Fibroblast of lung (primary cell): ENCODE results near the gene CACNG3. TPM values are rescaled to one million over a fixed set of nuclear protein-coding genes. Genes with fewer than 3 reads are reported as not detected.

Experiments
- DNase-seq, 2 donors: peaks; one replicate each; pipeline versions ENCODE4 v3.0.0 to v3.0.0-alpha.2; 2010; ENCODE audit warnings: low read depth in 2 of 2
- H2AFZ ChIP-seq: 2 replicates; pipeline ENCODE4 v1.5.1; 2012; ENCODE audit warnings: low read length, control low read depth, inconsistent platforms
- H3K27ac ChIP-seq: 2 replicates; pipeline ENCODE4 v1.5.1; 2011; ENCODE audit warnings: low read length, control low read depth; ENCODE audit not compliant: insufficient read depth
- H3K27me3 ChIP-seq: 2 replicates; pipeline ENCODE4 v1.5.1; 2011; ENCODE audit warnings: mild to moderate bottlenecking, low read length; ENCODE audit not compliant: control insufficient read depth, insufficient read depth
- H3K36me3 ChIP-seq: 2 replicates; pipeline ENCODE4 v1.5.1; 2011; ENCODE audit warnings: low read length; ENCODE audit not compliant: control insufficient read depth, insufficient read depth
- H3K4me1 ChIP-seq: 2 replicates; pipeline ENCODE4 v1.5.1; 2011; ENCODE audit warnings: low read length; ENCODE audit not compliant: control insufficient read depth, insufficient read depth; ENCODE audit errors: extremely low read depth
- H3K4me2 ChIP-seq: 2 replicates; pipeline ENCODE4 v1.5.1; 2011; ENCODE audit warnings: low read length, control low read depth; ENCODE audit not compliant: insufficient read depth; ENCODE audit errors: extremely low read depth
- H3K4me3 ChIP-seq, 4 experiments: fragments of 200-600 bp in 1 of 4; sonication (generic) in 1 of 4; replicated peaks in 1 of 4; 2 replicates each; pipeline ENCODE4 v1.5.1; 2011 to 2016; ENCODE audit warnings: low read length in 4 of 4, low read depth in 3 of 4, mild to moderate bottlenecking in 3 of 4, control low read depth in 2 of 4, inconsistent platforms in 1 of 4, mixed read lengths in 1 of 4; ENCODE audit not compliant: insufficient read depth in 1 of 4; ENCODE audit errors: control extremely low read depth in 1 of 4
- H3K79me2 ChIP-seq: 2 replicates; pipeline ENCODE4 v1.5.1; 2012; ENCODE audit warnings: mild to moderate bottlenecking, low read length, inconsistent platforms; ENCODE audit not compliant: control insufficient read depth, insufficient read depth
- H3K9ac ChIP-seq: 2 replicates; pipeline ENCODE4 v1.5.1; 2011; ENCODE audit warnings: mild to moderate bottlenecking, low read length, control low read depth; ENCODE audit not compliant: insufficient read depth
- H3K9me3 ChIP-seq: 2 replicates; pipeline ENCODE4 v1.5.1; 2012; ENCODE audit warnings: low read depth, low read length; ENCODE audit not compliant: control insufficient read depth, insufficient read depth
- H4K20me1 ChIP-seq: 2 replicates; pipeline ENCODE4 v1.5.1; 2011; ENCODE audit warnings: low read length; ENCODE audit not compliant: control insufficient read depth, insufficient read depth; ENCODE audit errors: extremely low read depth
- EZH2 ChIP-seq: IDR thresholded peaks from 2 replicates; pipeline ENCODE4 v1.5.1; 2012; ENCODE audit warnings: low read length, control low read depth, mild to moderate bottlenecking; ENCODE audit errors: missing control alignments
- polyA plus RNA-seq, 2 donors: library from polyadenylated mRNA; depleted of rRNA in 1 of 2; stranded (reverse) in 1 of 2; unstranded in 1 of 2; fragments of >200 nt; gene quantifications; 2 replicates each; pipeline ENCODE4 v1.2.1, GENCODE V29; 2011 to 2012; ENCODE audit warnings: missing spikeins in 1 of 2
- total RNA-seq: library from RNA; depleted of rRNA; stranded (reverse); fragments of >200 nt; gene quantifications from 2 replicates; pipeline ENCODE4 v1.2.1, GENCODE V29; 2014
- TF ChIP-seq, protein P1 (sequence below), 2 donors: IDR thresholded peaks in 1 of 2; conservative IDR thresholded peaks in 1 of 2; 1 replicate in 1 of 2; 2 replicates in 1 of 2; pipeline ENCODE4 v1.5.1; 2011 to 2012; ENCODE audit warnings: low read length in 2 of 2, control low read depth in 1 of 2, inconsistent platforms in 1 of 2, low read depth in 1 of 2, mild to moderate bottlenecking in 1 of 2

CACNG3 gene
- total and polyA plus RNA-seq, 2 donors (not counting 1 experiment from before 2014, with no cell fraction given) = not detected

DNA sequence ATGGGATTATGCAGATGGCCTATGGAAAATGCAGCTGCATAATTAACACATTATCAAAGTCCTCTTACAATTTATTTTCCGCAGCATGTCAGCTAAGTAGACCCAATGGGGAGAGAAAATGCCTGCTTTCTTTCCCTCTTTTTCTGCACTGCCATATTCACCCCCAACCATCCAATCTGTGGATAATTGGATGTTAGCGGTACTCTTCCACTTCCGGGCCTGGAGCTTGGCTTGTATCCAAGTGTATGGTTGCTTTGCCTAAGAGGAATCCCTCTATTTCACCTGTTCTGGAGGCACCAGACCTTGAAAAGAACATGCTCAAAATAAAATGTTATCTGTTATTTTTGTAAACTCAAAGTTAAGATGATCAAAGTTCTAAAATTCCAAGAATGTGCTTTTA, 41.1 kb upstream of the CACNG3 start:
- TF ChIP-seq, protein P1, sequence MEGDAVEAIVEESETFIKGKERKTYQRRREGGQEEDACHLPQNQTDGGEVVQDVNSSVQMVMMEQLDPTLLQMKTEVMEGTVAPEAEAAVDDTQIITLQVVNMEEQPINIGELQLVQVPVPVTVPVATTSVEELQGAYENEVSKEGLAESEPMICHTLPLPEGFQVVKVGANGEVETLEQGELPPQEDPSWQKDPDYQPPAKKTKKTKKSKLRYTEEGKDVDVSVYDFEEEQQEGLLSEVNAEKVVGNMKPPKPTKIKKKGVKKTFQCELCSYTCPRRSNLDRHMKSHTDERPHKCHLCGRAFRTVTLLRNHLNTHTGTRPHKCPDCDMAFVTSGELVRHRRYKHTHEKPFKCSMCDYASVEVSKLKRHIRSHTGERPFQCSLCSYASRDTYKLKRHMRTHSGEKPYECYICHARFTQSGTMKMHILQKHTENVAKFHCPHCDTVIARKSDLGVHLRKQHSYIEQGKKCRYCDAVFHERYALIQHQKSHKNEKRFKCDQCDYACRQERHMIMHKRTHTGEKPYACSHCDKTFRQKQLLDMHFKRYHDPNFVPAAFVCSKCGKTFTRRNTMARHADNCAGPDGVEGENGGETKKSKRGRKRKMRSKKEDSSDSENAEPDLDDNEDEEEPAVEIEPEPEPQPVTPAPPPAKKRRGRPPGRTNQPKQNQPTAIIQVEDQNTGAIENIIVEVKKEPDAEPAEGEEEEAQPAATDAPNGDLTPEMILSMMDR (conservative IDR thresholded peaks at IDR 0.05 in 1 of 2, IDR thresholded peaks at IDR 0.05 in 1 of 2; ENCODE audit: low read depth in 1 of 2, low read length in 2 of 2) = no peak
- TF ChIP-seq EZH2 = no peak
- no peak overlapping the region for H3K4me3 ChIP-seq
- H3K36me3 ChIP-seq = no peaks in the 10 kb centered on the region
- H3K4me2 ChIP-seq = no peak overlapping the region
- H3K27ac ChIP-seq = no peak overlapping the region
- no peaks in the 10 kb centered on the region for H3K27me3 ChIP-seq
- H3K4me1 ChIP-seq = no peaks in the 10 kb centered on the region
- no peaks in the 10 kb centered on the region for H4K20me1 ChIP-seq
- no peaks in the 10 kb centered on the region for H3K9me3 ChIP-seq
- no peaks in the 10 kb centered on the region for H3K79me2 ChIP-seq
- no peak for DNase-seq
- H3K9ac ChIP-seq = no peak overlapping the region
- H2AFZ ChIP-seq = no peak overlapping the region

- no peak for TF ChIP-seq EZH2
- TF ChIP-seq, protein P1 (conservative IDR thresholded peaks at IDR 0.05 in 1 of 2, IDR thresholded peaks at IDR 0.05 in 1 of 2; ENCODE audit: low read depth in 1 of 2, low read length in 2 of 2) = no peak
- H3K27ac ChIP-seq = no peak overlapping the region
- H3K36me3 ChIP-seq = no peaks in the 10 kb centered on the region
- no peaks in the 10 kb centered on the region for H3K4me1 ChIP-seq
- H3K79me2 ChIP-seq = no peaks in the 10 kb centered on the region
- H3K4me3 ChIP-seq = no peak overlapping the region
- no peaks in the 10 kb centered on the region for H4K20me1 ChIP-seq
- H3K9me3 ChIP-seq = no peaks in the 10 kb centered on the region
- H2AFZ ChIP-seq = no peak overlapping the region
- no peak overlapping the region for H3K4me2 ChIP-seq
- no peaks in the 10 kb centered on the region for H3K27me3 ChIP-seq
- no peak for DNase-seq
- H3K9ac ChIP-seq = no peak overlapping the region
Measured at GRCh38 chr16:24216961-24217360, 39.2 kb upstream of the CACNG3 start.

- DNase-seq = no peak
- no peak overlapping the region for H3K4me2 ChIP-seq
- H3K9ac ChIP-seq = no peak overlapping the region
- H3K9me3 ChIP-seq = no peaks in the 10 kb centered on the region
- H3K79me2 ChIP-seq = no peaks in the 10 kb centered on the region
- H2AFZ ChIP-seq = no peak overlapping the region
- no peak overlapping the region for H3K4me3 ChIP-seq
- H3K27ac ChIP-seq = no peak overlapping the region
- H4K20me1 ChIP-seq = no peaks in the 10 kb centered on the region
- H3K36me3 ChIP-seq = no peaks in the 10 kb centered on the region
- H3K4me1 ChIP-seq = no peaks in the 10 kb centered on the region
- no peak for TF ChIP-seq EZH2
- TF ChIP-seq, protein P1 (conservative IDR thresholded peaks at IDR 0.05 in 1 of 2, IDR thresholded peaks at IDR 0.05 in 1 of 2; ENCODE audit: low read depth in 1 of 2, low read length in 2 of 2) = no peak
- no peaks in the 10 kb centered on the region for H3K27me3 ChIP-seq
Measured at GRCh38 chr16:24217461-24217860, 38.7 kb upstream of the CACNG3 start.
